SW 1271 (cell line): Measurements from ENCODE around the gene MCM6.
"Not testable (repeated sequence)": the region's sequence is repeated elsewhere in the genome, so short reads cannot be mapped to it uniquely, and the experiment has no call there.

Source experiments
- DNase-seq, 2 experiments: peaks; one replicate each; lab custom pipeline; 2025; lab: John Stamatoyannopoulos, UW

The MCM6 gene

GRCh38 chr2:135820003-135820618, 56.1 kb downstream of the MCM6 start:
- DNase-seq, result no peak

GRCh38 chr2:135818937-135819610, 57.2 kb downstream of the MCM6 start:
- no peak for DNase-seq

- no peak for DNase-seq
Measured at GRCh38 chr2:135817951-135818350, 58.3 kb downstream of the MCM6 start.

- DNase-seq, result no peak
Measured at GRCh38 chr2:135817466-135817865, 58.8 kb downstream of the MCM6 start.

GRCh38 chr2:135815269-135815668, 61.0 kb downstream of the MCM6 start:
- no peak for DNase-seq

- DNase-seq, result no peak
Measured at GRCh38 chr2:135812907-135813511, 63.2 kb downstream of the MCM6 start.

GRCh38 chr2:135807874-135808273, 68.4 kb downstream of the MCM6 start:
- DNase-seq, result not testable (repeated sequence)

- no peak for DNase-seq
Measured at GRCh38 chr2:135803278-135803677, 73.0 kb downstream of the MCM6 start.

- DNase-seq, result no peak
Measured at GRCh38 chr2:135802350-135802749, 73.9 kb downstream of the MCM6 start.

- DNase-seq, result no peak
Measured at GRCh38 chr2:135800513-135801460, 75.5 kb downstream of the MCM6 start.

- DNase-seq, result no peak
Measured at GRCh38 chr2:135799738-135800137, 76.5 kb downstream of the MCM6 start.

GRCh38 chr2:135798762-135799161, 77.5 kb downstream of the MCM6 start:
- DNase-seq, result no peak

- no peak for DNase-seq
Measured at GRCh38 chr2:135798275-135798705, 78.0 kb downstream of the MCM6 start.

- peak; percentile 16 to 68 for DNase-seq
Measured at GRCh38 chr2:135797497-135798274, 78.6 kb downstream of the MCM6 start.

- DNase-seq, result no peak
Measured at GRCh38 chr2:135796606-135797005, 79.6 kb downstream of the MCM6 start.

- not testable (repeated sequence) for DNase-seq
Measured at GRCh38 chr2:135795641-135796040, 80.6 kb downstream of the MCM6 start.

- no peak for DNase-seq
Measured at GRCh38 chr2:135792401-135793150, 83.7 kb downstream of the MCM6 start.

GRCh38 chr2:135791418-135792190, 84.6 kb downstream of the MCM6 start:
- DNase-seq, result no peak

GRCh38 chr2:135790423-135790822, 85.8 kb downstream of the MCM6 start:
- no peak for DNase-seq
